NK-92 (cell line): Measurements from ENCODE around the gene FRAS1.
"Not testable (repeated sequence)": the region's sequence is repeated elsewhere in the genome, so short reads cannot be mapped to it uniquely, and the experiment has no call there.

Experiments
- DNase-seq: peaks from one replicate; lab custom pipeline; 2025; ENCODE audit not compliant: unreplicated experiment; lab: John Stamatoyannopoulos, UW

Gene FRAS1

DNA sequence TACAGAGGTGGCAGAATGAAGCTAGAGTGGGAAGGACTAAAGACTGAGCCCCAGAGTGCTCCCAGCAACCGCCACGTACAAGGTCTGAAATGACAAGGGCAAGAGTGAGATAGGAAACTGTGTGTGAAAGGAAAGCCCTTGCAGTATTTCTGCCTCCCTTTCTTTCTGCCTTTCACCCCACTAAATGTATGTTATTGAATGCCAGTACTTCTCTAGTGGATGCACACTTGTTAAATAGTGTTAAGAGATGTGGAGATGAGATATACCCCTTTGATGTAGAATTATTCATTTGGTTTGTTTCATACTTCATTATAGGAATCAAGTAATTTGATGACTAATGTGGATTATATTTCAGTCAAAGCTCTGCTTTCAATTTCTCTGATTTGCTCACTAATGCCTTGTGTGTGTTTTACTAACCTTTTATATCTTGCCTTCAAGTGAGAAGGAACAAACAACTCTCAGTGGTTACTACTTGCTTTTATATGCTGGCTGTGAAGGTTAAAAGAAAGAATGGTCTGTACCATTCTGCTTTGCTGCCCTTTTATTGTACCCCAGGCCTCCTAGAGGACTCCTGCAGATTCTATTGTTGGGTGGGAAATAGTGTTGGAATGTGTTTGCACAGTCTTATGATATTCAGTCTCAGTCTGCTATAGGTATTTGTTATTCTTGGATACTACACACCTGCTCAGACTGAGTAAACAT, 486.5 kb downstream of the FRAS1 start:
- DNase-seq = no peak

DNA sequence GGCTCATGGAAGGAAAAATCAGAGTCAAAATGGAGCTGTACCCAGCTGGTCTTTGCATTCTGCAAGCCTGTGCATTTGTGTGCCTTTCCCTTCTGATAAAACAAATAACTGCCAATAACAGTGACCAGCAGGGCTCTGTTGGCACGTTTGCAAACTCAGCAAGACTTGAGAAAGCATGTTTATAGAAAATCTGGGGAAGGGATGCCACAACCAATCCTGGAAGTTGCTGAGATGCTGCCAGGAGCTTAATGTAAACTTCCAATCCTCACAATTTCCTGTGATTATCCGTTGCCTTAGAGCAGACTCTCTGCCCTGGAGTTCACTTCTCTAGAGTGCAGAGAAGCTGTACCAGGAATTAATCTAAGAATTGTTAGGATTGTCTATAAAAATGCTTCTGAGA, 487.6 kb downstream of the FRAS1 start:
- no peak for DNase-seq

DNA sequence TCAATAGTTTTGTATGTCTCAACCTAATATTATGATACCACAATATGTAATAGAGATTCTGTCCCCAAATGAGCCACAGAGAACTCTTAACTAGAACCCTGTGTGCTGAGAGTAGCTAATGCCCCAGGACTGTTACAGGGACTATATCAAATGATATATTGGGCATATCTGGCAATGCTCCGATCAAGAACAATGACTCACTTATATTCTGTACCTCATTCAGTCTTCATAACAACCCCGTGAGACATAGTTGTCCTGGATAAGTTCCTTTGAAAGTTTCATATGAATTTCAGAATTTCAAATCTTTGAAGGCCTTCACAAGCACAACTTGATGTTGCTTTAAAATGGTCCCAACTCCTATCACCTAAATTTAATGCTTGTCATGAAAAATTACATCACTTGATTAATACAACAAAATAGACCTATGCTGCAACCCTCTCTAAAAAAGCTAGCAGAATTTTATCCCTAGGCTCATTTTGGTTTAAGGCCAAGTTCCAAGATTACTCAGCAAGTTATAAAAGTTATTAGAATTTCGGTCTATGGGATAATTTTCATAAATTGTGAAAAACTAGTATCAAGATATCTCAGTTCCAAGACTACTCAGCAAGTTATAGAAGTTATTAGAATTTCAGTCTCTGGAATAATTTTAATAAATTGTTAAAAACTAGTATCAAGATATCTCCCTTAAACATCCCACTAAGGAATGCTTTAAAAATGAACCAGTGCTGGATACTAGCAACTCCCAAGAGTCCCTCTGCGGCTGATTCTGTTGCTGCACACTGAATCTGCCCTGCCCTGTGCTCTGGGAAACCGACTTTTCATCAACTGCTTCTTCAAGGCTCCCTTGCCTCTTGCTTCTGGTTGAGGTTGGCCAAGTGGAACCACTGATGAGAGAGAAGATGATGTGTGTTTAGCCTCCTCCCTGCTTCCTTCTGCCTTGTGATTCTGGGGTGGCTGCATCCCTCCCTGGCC, 488.4 kb downstream of the FRAS1 start:
- DNase-seq = no peak

DNA sequence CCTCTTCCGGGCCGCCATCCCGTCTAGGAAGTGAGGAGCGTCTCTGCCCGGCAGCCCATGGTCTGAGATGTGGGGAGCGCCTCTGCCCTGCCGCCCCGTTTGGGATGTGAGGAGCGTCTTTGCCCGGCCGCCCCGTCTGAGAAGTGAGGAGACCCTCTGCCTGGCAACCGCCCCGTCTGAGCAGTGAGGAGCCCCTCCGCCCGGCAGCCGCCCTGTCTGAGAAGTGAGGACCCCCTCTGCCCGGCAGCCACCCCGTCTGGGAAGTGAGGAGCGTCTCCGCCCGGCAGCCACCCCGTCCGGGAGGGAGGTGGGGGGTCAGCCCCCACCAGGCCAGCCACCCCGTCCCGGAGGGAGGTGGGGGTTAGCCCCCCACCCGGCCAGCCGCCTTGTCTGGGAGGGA, 490.8 kb downstream of the FRAS1 start:
- DNase-seq = not testable (repeated sequence)

DNA sequence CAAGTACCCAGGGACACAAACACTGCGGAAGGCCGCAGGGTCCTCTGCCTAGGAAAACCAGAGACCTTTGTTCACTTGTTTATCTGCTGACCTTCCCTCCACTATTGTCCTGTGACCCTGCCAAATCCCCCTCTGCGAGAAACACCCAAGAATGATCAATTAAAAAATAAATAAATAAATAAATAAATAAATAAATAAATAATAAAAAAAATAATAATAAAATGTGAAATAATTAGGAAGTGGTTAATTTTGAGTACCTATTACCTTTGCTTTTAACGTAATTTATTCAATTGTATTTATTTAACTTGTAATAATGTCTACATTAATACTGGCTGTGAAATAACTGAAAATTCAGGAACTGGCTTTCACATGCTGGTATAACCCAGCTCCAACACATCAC, 491.8 kb downstream of the FRAS1 start:
- DNase-seq = not testable (repeated sequence)

DNA sequence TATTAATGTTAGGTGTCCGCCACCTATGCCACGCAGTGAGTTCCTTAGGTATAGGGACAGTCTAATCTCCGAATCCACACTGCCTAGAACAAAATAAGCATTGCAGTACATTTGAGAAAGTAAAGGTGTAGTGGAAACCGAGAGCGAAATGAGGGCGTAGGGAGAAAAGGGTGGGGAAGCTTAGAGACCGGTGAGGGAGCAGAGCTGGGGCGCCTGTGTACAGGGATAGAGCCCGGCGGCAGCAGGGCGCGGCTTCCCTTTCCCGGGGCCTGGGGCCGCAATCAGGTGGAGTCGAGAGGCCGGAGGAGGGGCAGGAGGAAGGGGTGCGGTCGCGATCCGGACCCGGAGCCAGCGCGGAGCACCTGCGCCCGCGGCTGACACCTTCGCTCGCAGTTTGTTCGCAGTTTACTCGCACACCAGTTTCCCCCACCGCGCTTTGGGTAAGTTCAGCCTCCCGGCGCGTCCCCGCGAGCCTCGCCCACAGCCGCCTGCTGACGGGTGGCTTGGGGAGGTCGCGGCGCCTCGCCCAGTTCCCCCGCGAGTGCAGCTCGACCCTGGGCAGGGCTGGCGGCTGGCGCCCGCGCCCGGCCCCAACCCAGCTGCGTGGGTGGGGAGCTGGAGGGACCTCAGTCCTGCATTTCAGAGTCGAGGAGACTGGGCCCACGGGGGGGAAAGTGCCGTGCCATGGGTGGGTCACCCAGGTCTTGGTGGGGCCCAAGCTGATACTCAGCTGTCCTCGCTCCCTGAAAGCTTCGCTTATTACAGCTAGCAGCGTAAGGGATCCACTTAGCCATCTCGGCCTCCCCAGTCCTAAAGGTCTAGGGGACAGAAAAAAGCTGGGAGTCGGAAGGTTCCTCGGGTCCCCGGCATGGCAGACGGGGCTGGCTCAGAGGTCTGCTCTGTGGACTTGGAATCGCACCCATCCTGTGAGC, 494.6 kb downstream of the FRAS1 start, which contains the start of gene ANXA3:
ANXA3 (plus strand) TSS at position 351 of the 932 bp plus-strand sequence. CDS start 2,704 bp downstream, outside the sequence.
- DNase-seq = no peak

DNA sequence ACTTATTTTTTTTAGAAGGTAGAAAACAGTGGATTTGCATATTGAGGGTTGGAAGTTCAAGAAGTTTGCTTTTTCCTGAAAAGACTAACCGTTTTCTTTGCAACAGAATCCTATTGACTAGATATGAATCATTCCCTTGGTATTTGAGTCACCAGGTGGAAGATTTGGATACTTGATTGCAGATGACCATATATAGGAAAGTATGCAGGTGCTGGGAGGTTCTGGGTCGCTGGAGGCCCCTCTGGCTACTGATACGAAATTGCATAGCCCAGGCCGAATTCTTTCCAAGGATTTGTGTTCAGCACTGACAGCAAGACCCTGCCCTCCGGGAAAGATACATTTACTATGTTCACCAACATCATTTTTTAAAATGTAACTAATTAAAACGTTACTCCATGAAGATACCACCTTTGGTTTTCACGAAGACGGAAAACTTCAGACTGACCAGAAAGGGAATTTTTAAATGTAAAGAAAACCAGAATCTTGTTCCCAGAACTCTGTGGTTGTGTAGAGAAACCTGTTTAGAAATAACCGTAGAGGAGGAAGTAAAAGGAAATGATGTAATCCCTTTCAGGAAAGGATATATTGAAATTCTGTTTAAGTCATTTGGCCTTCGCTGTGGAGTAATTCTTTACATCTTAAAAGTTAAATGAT, 495.4 kb downstream of the FRAS1 start:
- no peak for DNase-seq

DNA sequence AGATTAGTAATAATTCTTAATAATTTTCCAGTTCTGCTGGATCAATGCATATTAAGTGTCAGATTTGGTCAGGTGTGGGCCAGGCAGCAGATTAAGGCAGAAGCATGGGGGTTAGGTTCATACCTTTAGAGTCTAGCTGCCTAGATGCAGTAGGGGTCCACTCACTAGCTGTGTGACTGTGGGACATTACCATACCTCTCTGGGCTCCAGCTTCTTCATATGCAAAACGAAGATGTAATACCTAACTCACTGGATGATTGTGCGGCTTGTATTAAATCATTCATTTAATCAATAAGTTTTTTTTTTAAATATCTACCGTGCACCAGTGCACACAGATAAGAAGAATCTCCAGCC, 495.9 kb downstream of the FRAS1 start:
- no peak for DNase-seq

DNA sequence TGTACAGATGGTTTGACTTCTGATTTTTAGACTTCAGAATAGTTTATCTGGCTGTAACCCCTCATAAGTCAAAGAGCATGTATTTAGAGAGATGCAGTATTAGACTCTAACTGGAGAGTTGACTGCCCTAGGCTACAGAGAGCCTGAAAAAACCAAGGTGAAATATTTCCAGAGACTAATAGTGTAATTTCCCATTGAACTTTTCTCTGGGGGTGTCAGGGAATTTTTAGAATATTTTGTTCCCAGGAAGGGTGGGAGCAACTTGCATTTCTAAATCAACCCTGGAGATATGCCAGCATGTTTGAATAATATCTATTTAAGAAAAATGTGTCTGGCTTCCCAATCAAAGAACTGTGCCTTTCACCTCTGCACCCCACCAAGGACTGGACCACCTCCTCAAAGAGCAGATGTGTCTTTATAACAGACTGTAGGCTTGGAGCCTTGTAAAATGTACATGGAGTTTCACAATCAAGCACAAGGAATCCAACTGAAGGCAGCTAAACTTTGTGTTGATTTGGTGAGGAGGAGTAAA, 496.5 kb downstream of the FRAS1 start:
- DNase-seq = no peak

DNA sequence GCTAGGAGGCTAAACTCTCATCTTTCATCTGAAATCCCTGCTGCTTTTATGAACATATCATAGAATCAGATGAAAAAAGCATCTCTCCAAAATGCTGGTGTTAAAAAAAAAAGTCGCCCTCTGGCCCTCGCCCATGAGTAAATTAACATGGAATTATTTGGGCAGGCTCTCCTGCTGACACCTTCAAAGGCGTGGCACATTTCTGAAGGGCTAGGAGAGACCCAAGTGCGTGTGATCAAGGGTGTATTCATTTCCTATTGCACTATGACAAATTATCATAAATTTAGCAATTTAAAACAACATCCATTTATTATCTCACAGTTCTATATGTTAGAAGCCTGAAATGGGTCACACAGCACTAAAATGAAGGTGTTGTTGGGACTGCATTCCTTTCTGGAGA, 499.5 kb downstream of the FRAS1 start:
- no peak for DNase-seq

DNA sequence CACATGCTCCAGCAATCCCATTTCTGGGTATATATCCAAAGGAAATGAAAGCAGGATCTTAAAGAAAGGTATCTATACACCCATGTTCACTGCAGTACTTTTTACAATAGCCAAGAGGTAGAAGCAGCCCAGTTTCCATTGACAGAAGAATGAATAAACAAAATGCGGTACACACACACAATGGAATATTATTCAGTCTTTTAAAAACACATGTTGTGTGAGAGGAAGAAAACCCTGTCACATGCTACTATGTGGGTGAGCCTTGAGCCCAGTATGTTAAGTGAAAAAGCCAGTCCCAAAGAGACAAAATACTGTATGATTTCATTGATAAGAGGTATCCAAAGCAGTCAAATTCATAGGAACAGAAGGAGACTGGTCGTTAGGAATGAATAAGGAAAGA, 500.7 kb downstream of the FRAS1 start:
- DNase-seq = no peak

DNA sequence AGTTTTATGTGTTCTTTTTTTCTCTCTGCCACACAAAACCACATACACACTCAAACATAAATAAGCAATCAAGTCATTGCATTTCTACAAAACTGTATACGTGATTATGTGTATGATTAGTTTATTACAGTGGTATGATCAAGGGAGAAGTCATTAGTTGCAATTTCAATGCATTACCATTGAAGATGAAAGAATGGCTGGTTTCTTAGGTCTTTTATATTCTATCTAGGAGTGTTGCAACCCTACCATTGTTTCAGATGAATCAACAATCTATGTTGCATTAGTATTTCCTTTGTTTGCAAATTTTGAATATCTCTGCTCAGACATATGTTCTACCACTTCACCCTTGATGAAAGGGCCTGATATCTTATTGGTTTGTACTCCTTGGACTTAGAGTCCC, 501.3 kb downstream of the FRAS1 start:
- DNase-seq = no peak

DNA sequence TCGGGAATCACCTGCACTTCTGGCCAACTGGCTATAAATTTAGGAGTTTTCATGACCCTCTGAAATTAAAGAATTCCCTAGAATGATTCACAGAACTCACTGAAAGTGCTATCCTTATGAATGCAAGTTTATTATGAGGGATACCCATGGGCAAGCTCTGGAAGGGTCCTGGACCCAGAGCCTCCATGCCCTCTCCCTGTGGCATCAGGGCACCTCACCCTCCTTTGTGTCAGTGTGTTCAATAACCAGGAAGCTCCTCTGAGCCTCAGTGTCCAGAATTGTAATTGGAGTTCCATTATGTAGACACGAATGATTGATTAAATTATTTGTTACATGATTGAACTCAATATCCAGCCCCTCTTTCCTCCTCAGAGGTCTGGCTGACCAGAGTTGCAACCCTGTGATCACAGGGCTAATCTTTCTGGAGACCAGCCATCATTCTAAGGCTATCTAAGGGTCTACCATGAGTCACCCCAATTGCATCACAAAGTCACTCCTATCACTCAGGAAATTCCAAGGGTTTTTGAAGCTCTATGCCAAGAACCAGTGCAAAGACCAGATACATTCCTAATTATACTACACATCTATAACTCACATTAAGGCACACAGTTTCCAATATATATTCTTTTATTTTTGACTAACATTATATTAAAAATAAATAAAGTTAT, 503.3 kb downstream of the FRAS1 start:
- no peak for DNase-seq

DNA sequence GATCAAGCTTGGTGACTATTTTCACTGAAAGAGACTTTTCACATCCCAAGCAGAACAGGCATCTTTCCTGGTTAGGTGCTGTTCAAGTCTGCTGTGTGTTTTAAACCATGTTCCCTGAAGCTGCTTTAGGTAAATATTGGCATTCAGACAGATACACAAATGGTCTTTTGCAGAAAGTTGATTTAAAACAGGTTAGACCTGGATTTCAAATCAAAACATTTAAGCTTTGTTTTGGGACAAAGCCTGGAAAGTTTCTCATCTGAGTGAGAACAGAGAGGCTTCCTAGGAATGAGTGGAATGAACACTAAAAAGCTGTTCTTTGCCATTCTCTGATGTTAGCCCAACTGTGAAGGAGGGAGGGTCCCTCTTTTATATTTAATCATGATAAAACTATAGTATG, 504.6 kb downstream of the FRAS1 start:
- DNase-seq = no peak

DNA sequence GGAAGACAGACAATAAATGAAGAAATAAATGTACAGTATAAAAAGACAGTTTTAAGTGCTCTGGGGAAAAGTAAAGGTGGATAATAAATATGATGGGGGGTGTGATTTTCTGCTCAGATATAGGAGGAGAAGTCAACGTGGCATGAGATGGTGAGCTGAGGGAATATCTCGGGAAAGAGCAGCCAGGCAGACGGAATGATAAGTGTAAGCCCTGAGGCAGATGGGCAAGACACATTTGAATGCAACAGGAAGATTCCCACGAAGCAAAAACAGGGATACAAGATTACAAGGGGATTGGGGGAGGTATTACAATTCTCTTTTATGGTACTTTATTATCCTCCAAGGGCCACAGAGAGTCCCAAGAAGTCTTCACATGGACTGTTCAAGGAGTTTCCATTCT, 505.6 kb downstream of the FRAS1 start:
- DNase-seq = no peak

DNA sequence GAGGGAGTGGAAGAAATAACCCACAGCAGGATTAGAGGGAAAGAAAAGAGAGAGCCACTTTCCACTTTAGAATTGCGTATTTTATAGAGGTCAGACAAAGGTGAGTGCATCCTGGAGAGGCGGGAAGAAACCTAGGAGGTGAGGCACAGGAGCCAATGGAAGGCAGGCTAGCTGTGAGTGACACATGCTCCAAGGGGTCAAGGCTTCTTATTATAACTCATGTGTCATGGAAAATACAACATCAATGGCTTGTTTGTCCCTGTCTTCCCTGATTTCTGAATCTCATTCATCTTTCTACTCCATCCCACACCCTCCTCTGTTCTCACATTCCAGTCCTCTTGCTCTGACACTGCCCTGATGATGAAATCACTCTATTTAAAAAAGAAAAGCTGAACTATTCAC, 508.8 kb downstream of the FRAS1 start:
- no peak for DNase-seq

DNA sequence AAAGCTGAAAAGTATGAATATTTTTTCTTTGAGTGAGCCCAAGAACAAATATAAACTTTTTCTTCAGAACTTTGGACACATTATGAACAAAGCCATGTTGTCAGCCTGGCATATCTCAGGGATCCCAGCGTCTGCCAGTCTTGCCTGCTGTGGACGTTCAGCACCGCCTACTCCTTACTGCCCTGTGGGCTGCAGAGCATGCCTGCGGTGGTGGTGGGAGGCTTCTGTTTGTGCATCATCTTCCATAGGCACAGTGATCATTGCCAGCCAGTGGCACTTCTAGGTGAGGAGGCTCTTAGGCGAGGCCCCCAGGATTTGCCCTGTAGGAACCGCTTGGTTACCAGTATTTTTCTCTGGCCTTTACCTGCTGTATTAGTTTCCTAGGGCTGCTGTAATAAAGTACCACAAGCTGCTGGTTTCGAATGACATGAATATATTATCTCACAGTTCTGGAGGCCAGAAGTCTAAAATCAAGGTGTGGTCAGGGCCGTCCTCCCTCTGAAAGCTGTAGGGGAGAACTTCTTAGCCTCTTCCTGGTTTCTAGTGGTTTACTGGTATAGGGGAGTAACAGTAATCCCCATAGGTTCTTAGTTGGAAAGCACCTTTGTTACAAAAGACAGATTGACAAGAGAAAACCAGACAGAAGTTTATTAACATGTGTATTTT, 509.8 kb downstream of the FRAS1 start:
- no peak for DNase-seq

DNA sequence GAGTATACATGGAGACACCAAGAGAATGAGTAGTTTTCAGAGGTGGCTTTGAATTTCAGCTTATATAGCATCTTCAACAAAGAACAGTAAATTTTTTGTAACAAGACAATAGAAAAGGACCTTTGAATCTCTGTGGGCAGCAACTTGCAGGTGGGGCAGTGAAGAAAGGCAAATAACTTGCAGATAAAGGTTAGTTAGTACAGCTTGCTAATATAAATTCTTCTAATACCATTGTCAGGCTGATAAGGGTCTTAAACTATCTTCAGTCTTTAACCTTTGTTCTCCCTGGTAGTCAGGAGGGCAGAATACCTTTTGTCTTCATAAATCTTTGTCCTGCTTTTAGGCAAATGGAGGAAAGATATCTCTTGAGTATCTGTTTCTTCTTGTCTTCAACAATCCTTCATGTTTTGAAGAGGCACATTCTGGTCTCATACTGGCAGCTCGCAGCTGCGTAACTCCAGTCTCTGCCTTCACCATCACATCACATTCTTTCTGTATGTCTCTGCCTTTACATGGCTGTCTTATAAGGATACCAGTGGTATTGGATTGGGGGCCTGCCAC, 510.5 kb downstream of the FRAS1 start:
- no peak for DNase-seq
